T-helper 2 cell (primary cell): ENCODE data around the gene PDCD4.
A peak's percentile ranks its signal among the peaks of the same experiment; 100 is the strongest.
"Not testable (repeated sequence)": the region's sequence is repeated elsewhere in the genome, so short reads cannot be mapped to it uniquely, and the experiment has no call there.

ENCODE experiments used
- DNase-seq, 5 experiments: peaks; one replicate each; pipeline versions ENCODE4 v3.0.0 to v3.0.0-alpha.2; 2012 to 2022

PDCD4 gene

DNA sequence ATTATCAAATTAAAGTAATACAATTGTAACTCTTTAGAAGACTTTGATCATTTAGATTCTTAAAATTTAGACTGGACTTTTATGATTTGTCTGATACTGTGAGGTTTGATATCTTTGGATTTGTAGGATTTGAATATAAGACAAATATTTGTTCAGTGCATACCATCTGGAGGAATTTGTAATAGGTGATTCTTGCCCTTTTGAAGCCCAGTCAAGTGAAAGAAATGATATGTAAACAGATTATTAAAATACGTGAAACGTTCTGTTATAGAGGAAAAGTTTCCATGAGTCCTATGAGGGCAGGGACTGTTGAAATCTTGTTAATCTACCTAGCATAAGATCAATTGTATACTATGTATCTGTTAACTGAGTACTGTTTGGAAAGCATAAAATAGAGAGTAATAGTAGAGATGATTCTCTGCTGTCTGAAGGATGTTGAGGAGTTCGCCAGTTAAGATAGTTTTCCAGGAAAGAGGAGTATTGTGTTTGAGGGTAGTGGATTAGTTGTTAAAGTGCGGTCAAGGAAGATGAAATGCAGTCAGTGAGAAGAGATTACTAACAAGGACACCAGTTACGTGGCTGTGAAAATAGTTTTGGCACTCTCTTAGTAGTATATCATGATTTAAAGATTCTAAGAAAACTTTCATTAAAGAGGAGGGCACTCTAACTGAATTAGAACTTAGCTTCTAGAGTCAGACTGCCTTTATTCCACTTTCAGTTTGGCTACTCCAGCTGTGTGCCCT, 14.4 kb downstream of the PDCD4 start:
- DNase-seq = no peak

DNA sequence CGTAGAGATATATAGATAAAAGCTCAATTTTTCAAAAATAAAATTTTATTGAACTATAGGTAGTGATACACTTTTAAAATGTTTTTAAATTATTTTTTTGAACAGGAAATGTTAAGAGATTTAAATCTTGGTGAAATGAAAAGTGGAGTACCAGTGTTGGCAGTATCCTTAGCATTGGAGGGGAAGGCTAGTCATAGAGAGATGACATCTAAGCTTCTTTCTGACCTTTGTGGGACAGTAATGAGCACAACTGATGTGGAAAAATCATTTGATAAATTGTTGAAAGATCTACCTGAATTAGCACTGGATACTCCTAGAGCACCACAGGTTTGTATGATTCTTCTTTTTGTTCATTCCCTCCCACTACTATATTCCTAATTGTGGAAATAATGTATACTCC, 15.8 kb downstream of the PDCD4 start:
- no peak for DNase-seq

DNA sequence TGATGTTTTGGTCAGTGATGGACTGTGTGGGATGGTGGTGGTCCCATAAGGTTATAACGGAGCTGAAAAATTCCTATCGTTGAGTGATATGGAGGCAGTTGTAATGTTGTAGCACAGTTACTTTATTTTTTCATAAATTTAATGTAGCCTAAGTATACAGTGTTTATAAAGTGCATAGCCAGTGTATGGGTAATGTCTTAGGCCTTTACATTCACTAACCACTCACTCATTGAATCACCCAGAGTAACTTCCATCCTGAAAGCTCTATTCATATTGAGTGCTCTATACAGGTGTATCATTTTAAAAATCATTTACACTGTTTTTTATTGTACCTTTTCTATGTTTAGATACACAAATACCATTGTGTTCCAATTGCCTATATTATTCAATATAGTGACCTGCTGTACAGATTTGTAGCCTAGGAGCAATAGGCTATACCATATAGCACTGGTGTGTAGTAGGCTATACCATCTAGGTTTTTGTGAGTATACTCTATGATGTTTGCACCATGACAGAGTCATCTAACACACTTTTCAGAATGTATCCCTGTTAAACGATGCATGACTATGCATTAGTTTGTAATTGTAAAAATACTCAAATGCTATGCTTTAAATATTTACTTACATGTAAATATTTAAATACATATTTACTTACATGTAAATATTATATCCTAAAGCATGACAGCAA, 21.0 kb downstream of the PDCD4 start:
- no peak for DNase-seq

DNA sequence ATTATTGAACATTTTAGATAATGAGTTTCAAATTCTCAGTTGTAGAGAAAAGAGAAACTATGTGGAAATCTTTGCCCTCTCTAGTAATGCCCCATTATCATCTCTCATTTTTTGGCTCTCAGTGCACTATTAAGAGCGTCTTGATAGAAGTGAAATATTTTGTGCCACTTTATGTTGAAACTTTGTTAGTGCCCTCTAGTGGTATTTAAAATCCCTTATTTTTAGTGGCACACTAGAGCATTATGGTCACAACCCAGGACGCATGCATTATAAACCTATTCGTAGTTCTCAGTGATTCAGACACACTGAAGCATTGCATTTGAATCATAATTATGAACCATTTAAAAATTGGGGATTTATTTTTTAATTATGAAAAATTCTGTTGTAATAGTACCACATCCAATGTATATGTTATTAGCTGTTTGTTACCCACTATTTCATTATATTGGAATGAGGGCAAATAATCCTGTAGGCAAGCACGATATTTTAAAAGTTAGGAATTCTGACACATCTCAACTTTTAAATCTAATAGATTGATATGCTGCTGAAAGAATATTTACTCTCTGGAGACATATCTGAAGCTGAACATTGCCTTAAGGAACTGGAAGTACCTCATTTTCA, 21.9 kb downstream of the PDCD4 start:
- DNase-seq = peak in 2 of 5 experiments; percentile 30 to 70

DNA sequence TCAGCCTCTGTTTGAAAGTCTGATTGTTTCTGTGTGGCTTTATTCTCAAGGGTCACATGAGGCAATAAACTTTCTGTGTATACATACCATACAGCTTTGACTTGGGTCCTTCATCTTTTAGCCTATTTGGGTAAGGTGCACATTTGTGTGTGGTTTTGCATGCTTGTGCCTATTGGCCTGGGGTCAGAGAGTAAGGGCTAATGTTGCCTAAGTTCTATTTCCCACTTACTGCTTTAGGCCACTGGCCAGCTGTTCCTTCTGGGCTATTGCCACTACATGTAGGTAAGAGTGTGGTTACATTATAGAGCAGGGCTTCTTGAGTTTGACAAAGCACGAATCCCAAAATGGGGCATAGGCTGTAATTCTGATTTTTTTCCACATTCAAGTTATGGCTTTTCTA, 25.5 kb downstream of the PDCD4 start:
- no peak for DNase-seq

DNA sequence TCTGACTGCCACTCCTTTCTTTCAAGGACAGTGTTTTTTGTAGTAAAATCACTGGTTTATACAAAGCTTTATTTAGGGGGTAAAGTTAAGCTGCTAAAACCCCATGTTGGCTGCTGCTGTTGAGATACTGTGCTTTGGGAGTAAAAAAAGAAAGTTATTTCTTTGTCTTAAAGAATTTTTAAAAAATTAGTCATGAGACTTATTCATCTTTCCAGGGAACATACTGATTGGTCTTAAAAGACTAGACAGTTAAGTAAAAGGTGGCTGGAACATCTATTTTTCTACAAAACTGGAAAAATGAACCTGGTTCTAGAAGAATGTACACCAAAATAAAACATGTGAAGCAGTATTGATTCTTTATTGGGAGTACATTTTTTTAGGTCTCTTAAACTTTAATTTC, 26.7 kb downstream of the PDCD4 start:
- no peak for DNase-seq

DNA sequence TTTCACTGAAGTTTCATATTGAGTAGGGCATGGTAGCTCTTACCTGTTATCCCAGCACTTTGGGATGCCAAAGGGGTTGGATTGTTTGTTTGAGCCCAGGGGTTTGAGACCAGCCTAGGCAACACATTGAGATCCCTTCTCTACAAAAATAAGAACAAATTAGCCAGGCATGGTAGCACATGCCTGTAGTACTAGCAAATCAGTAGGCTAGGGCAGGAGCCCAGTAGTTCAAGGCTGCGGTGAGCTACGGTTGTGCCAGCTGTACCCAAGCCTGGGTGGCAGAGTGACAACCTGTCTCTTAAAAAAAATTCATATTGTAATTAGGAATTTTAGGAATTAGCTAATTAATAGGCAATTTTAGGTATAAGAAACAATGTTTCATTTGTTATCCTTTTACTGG, 29.3 kb downstream of the PDCD4 start:
- no peak for DNase-seq

DNA sequence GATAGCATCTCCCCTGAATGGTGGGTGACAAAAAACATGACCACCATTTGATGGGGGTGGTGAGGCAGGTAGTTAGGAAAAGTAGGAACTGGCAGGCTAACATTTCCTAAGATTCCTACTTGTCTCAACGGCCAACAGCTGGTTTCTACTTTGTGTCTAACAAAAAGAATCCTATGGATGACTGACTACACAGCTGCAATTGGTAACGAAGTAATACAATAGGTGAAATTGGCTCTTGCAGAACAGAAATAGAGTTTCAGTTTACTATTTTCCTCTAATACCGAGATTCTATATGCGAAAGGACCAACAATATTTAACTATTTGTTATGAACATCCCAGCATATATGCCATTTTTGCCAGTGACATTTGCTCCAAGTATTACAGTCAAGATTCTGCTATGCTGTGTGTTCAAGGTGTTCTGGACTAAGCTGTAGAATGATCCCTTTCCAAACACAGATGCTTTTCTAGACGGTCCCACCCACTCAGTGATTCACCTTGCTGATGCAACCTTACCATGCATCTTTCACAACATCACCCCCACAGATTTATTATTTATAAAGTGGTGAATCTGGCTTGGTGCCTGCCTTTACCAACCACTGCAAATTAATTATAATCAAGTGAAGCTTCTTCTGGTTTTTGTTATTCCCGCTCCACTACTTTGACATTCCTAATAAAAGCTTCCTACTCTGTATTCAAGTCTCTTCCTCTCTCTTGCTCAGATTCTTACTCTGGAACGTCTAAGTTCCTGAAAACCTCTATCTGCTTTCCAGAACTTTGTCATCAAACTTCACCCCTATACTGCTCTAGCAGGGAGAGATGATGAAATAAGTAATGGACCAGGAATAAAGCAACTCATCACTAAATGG, 30.5 kb downstream of the PDCD4 start:
- DNase-seq = no peak

DNA sequence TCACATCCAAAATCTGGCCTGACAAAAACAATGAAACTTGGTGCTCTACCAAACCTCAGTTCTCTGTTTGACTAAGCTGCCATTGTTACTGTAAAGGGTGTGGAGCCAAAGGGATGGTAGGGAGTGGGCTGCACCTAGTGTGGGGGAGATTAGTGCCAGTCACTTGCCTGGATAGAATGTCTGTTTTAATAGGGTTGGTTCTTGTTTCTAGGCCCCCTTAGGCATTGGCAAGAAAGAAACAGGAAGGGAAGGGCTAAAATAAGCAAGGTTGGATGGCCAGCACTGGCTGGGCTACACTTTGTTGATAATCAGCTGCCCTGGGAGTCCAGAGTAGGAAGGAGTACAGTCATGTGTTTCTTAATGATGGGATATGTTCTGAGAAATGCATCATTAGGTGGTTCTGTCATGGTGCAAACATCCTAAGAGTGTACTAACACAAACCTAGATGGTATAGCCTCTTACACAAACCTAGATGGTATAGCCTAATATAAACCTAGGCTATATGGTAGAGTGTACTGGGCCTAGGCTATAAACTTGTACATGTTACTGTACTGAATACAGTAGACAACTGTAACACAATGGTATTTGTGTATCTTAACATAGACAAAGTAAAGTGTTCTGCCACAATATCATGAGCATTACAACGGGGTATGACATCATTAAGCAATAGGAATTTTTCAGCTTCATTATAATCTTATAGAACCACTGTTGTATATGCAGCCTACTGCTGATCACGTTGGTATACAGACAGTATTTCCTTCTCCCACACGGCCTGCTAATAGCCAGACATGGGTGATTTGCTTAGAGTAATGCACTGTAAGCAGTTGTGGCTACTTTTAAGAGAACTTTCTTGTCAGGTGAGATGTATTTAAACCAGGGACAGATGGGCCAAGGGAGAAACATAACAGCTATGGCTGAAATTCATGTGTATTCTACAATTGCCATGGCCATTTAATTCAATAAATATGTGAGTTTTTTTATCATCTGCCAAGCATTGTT, 31.9 kb downstream of the PDCD4 start:
- DNase-seq = peak in 1 of 5 experiments; percentile 57

DNA sequence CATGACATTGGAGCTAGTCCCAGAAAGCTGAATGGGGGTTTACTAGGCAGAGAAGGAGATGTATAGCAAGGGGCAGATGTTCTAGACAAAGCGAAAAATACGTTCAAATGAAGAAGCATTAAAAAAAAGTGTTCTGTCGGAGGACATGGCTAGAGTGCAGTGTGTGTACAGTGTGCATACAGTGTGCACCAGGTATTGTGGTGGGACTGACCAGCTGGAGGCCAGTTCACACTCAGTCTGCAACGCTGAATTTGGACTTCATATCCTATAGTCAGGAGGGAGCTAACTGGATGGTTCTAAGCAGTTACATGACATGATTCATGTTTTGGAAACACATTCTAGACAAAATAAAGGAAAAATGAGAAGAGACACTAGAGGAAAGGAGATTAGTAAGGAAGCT, 38.4 kb downstream of the PDCD4 start:
- no peak for DNase-seq

DNA sequence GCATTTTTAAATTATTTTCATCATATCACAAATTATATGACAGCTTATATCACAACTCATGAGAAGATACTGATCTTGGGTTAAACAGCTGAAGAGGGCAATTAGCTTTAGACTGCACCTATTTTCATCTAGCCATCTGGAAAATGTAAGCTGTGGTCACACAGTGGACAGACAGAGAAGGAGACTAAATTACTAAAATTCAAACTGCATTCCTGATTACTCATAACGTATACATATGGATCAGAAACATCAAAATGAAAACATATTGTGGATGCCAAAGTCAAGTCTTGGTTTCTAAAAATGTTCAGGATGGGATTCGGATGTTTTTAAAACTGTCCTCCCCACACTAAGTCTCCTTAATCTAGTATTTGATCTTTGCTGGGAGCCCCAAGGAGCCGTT, 40.6 kb downstream of the PDCD4 start:
- DNase-seq = no peak

DNA sequence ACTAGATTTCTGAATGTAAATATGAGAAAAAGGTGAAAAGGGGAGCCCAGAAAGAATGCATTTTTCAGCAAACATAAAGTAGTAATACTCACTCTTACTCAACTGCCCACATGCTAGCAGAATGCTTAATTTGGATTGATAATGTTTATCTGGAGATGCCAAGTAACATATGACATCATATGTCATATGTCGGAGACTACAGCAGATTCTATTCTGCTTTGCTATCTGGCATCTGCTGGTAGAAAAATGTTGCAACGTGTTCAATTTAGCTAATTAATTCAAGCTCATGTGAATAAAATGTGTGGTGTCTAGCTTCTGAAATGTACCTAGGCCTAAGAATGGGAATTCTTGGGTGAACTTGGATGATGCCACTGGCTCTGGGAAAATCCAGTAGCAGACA, 42.7 kb downstream of the PDCD4 start:
- DNase-seq = no peak

DNA sequence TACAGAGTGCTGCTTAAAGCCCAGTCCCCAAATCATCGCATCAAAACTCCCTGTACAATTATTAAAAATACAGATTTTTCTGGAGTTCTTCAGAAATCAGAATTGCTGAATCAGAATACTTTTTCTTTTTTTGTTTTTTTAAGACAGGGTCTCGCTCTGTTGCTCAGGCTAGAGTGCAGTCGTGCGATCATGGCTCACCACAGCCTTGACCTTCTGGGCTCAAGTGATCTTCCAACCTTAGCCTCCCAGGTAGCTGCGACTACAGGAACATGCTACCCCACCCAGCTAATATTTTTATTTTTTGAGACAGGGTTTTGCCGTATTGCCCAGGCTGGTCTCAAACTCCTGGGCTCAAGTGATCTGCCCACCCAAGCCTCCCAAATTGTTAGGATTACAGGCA, 43.3 kb downstream of the PDCD4 start:
- no peak for DNase-seq

DNA sequence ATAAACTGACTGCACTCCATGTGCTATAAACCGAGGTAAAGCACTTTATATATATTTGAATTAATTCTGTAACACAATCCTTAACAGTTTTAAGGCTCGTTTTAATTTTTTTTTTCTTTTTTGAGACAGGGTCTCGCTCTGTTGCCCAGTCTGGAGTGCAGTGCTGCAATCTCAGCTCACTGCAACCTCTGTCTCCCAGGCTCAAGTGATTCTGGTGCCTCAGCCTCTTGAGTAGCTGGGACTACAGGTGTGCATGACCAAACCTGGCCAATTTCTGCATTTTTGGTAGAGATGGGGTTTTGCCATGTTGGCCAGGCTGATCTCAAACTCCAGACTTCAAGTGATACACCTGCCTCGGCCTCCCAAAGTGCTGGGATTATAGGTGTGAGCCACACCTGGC, 43.9 kb downstream of the PDCD4 start:
- not testable (repeated sequence) for DNase-seq

DNA sequence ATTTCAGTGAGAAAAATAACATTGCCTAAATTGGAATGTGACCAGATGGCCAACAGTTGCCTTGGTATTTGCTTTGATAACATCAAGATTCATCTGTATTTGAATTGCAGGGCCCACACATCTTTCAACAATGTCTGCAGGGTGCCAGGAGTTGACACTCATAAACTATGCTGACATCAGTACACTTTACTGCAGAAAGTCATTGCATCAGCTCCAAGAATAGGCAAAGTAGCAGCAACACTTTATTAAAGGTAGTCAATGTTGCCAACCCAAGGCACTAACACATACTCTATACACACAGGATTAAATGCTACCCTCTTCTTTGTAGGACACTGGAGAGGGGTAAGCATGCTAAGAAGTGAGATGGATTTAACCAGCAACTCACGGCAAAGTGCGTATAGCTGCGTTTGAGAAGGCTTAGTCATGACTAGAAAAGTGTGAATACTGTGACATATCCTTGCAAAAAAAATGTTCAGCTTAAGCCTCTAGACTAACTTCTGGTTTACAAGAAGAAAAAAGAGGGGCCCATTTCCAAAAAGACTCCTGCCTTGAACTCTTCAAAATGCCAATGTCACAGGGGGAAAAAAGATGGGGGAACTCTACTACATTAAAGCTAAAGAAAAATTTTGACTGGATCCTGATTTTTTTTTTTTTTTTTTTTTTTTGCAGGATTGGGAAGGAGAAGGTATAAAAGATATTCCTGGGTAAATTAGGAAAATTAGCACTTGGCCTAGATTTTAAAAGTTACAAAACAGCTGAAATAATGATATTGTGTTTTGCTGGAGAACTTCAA, 45.0 kb downstream of the PDCD4 start:
- DNase-seq = no peak

DNA sequence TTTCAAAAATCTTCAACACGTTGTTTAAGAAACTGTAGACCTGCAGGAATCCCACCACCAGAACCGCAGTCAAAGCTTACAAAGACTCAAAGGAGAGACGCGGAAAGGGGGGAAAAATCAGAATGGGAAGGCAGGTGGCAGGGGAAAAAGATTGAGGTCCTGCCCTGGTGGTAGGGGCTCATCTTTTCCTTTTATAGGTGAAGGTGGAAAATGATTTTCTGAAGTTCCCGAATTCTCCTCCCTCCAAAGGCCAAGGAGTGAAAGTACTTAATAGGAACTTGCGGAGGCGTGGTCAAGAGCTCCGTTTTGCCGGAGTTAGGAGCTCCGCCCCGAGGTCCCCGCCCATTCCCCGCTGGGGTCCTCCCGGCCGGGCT, 46.5 kb downstream of the PDCD4 start:
- DNase-seq = peak in 4 of 5 experiments; percentile 62 to 83 (median 74)

DNA sequence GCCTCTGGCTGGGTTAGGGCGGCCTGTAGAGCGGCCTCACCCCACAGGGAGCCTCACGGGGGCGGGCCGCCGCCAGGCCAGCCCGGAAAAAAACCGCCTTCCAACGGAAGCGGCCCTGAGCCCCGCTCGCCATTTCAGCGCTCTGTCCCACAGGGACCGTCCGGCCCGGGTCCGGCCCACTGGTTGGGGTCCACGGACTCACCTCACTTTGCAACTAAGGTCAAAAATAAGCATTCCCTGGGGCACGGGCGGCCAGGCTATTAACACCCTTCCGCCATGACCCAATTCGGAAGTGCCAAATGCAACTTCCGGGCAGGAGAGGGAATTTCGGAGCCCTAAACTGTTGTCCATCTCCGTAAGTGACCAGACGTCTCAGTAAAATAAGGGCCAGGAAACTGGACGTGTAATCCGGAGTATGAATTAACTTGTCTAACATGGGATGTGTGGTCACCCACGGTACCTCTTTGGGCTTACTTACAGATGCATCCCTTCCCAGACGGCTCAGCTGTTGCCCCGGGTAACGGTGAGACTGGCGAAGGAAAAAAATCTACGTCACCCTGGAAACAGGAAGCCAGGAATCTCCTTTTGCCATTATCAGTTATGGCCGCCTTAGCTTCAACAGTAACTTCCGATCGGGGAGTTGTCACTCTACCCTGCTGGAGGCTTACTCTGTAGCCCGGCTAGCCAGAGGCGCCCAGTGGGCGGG, 47.1 kb downstream of the PDCD4 start, which contains the start of gene BBIP1:
BBIP1 (minus strand) TSS at position 538 of the 706 bp plus-strand sequence. CDS start 1,023 bp downstream, outside the sequence.
- DNase-seq = peak in 1 of 5 experiments; percentile 91

DNA sequence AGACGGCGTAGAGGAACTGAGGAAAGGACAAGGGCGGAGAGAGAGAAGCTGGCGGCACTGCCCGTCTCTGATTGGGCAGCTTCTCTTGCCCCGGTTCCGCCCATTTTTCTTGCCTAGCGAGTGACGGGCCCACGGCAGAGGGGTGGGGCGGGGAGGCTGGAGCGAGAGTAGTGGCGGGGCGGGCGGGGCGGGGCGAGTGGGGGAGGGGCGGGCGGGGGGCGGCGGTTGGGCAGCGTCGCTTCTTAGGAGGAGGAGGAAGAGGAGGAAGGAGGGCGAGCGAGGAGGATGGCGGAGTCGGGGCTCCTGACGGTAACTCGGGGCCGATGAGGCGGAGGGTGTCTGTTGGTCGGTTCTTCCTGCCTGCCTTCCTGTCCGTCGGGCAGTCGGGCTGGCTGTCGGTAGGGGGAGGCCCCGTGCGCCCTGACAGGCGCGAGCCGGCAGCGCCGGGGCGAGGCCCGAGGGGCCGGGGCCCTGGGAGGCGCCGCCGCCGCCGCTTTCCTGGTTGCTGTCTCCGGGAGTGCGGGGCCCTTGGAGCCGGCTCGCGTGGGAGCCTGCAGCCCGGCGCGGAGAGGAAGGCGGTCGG, 47.7 kb downstream of the PDCD4 start, which contains the start of gene SHOC2:
SHOC2 (plus strand) TSS at position 256 of the 583 bp plus-strand sequence. CDS start 44,755 bp downstream, outside the sequence.
- peak; percentile 91 to 100 (median 99) for DNase-seq
